ENCODE measurements around the gene TRAIP.

DNA sequence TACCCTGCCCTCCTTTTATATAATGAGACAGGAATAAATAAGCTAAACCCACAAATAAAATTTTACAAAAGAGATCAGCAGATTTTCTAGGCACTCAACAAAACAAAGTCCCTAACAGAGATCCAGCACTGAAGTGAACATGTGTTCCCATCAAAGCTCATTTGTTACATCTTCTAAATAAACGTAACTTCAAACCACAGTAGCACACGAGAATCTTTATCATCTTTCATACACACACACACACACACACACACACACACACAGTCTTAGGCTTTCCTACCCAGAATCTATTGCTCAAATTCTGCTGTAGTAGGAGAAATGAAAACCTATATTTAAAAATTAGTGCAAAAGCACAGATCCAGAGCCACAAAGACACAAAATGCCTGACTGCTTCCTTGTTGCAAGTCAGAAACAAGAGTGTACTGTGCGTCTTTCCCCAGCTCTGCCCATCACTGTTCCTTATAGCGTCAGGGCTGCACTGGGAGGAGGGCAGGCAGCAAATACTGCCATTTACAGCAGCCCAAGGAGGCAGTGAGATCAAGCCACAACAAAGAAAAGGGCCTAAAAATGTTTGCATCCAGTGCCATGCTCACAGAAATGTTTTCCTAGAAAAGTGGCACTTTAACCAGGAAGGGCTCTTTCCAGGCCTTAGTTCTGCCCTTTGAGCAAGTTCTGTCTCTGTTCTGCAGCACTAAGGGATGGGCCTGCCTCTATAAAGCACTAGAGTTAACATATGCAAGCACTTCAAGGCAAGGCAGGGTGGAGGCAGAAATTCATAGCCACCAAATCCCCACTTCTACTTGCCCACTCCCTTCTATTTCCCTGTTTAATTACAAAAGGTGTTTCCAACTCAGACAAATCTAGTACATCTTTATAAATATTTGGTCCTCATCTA lies 76.0 kb downstream of the TRAIP start:
- TF ChIP-seq, protein P1, sequence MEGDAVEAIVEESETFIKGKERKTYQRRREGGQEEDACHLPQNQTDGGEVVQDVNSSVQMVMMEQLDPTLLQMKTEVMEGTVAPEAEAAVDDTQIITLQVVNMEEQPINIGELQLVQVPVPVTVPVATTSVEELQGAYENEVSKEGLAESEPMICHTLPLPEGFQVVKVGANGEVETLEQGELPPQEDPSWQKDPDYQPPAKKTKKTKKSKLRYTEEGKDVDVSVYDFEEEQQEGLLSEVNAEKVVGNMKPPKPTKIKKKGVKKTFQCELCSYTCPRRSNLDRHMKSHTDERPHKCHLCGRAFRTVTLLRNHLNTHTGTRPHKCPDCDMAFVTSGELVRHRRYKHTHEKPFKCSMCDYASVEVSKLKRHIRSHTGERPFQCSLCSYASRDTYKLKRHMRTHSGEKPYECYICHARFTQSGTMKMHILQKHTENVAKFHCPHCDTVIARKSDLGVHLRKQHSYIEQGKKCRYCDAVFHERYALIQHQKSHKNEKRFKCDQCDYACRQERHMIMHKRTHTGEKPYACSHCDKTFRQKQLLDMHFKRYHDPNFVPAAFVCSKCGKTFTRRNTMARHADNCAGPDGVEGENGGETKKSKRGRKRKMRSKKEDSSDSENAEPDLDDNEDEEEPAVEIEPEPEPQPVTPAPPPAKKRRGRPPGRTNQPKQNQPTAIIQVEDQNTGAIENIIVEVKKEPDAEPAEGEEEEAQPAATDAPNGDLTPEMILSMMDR (IDR thresholded peaks at IDR 0.05), result no peak
- no peak for TF ChIP-seq POLR2A (IDR thresholded peaks at IDR 0.05)

Measured in Peyer's patch (tissue), 4 donors.